NCI-H1092 (cell line): Measurements from ENCODE around the gene NOP10.
"Not testable (repeated sequence)": the region's sequence is repeated elsewhere in the genome, so short reads cannot be mapped to it uniquely, and the experiment has no call there.

ENCODE experiments used
- DNase-seq: peaks from one replicate; lab custom pipeline; 2025; lab: John Stamatoyannopoulos, UW

Gene NOP10

DNA sequence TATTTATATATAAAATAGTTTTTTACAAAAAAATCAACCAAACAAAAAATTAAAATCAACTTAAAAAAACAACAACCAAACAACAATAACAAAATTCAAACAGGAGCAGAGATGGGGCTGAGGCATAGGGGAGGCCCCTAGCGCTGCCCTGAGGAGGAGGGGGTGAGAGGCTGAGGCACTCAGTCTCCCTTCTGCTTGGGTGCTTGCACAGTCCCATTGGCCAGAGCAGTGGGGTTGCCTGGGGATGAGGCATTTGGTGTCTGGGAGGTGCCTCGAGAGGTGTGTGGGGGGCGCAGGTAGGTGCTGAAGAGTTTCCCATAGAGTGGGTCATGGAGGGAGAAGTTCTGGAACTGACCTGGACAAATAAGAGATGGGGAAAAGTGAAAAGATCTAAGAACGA is 16.0 kb upstream of the NOP10 start:
- DNase-seq = no peak

DNA sequence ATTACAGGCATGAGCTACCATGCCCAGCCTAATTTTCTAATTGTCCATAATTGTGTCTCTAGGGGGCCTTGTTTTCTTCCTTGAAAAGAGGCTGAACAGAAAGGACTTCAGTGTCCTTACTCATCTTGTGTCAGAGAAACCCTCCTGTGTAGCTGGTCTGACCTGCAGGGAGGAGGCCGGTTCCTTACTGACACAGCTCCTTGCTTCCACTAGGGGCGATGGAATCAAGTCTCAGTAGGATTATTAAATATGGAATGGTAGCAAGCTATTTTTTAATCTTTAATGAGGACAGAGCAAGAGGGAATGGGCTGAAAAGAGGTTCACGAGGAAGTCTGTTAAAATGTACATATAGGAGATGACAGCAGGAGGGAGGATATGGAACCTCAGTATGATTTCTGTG is 15.4 kb upstream of the NOP10 start:
- no peak for DNase-seq

DNA sequence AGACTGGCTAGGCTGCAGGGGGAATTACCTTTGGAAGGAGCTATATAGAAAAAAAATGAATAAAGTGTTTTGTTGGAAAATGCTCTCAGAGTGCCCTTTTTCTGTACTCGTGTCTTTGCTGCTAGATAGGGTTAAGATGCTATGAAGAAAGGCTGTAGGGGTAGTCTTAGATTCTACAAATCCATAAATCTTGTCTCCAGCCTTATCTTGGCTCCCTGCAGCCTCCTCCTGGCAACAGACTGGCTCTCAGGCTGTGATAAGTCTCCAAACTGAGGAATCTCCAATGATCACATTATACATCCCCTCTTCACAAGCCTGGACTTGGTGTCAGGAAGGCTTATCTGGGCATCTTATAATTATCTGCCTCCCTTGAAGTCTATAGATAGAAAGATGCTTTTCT is 14.7 kb upstream of the NOP10 start:
- no peak for DNase-seq

DNA sequence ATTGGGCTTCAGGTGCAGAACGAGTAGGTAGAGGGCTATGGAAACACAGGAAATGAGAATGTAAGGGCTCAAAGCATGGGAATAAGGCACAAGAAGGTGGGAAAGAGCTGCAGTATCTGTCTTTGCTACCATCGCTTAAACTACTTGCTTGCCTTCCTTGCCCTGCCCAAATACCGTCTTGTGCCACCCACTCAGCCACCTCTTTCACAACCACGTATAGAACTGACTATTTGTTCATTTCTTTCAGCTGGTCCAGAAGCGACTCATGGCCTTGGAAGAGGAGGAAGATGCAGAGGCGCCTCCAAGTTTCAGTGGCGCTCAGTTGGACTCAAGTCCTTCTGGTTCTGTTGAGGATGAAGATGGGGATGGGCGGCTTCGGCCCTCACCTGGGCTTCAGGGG is 12.3 kb upstream of the NOP10 start:
- DNase-seq = no peak

DNA sequence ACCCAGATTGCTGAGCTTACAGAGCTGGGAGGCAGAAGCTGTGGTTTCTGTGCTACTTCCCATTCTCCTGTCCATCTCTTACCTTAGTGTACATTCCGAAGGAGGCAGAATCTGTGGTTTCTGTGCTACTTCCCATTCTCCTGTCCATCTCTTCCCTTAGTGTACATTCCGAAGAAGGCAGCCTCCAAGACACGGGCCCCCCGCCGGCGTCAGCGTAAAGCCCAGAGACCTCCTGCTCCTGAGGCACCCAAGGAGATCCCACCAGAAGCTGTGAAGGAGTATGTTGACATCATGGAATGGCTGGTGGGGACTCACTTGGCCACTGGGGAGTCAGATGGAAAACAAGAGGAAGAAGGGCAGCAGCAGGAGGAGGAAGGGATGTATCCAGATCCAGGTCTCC is 11.3 kb upstream of the NOP10 start:
- no peak for DNase-seq

DNA sequence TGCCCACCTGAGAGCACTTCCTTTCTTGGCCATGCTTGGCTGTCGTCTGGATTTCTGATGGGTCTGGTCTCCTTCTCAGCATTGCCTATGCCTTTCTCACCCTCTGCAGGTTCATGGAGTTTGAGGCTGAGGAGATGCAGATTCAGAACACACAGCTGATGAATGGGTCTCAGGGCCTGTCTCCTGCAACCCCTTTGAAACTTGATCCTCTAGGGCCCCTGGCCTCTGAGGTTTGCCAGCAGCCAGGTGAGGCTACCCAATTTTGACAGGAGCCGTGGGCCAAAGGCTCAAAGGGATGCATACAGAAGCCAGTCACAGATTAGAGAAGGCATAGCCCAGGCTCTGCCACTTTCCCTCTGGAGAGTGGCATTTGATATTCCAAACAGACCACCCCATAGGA is 10.7 kb upstream of the NOP10 start:
- no peak for DNase-seq

DNA sequence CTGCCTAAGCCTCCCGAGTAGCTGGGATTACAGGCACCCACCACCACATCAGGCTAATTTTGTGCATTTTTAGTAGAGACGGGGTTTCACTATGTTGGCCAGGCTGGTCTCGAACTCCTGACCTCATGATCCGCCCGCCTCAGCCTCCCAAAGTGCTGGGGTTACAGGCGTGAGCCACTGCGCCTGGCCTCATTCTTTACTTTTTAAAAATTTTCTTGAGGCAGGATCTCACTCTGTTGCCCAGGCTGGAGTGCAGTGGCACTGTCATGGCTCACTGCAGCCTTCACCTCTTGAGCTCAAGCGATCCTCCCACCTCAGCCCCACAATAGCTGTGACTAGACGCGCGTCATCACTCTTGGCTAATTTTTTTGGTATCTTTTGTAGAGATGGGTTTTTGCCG is 10.1 kb upstream of the NOP10 start:
- DNase-seq = not testable (repeated sequence)

DNA sequence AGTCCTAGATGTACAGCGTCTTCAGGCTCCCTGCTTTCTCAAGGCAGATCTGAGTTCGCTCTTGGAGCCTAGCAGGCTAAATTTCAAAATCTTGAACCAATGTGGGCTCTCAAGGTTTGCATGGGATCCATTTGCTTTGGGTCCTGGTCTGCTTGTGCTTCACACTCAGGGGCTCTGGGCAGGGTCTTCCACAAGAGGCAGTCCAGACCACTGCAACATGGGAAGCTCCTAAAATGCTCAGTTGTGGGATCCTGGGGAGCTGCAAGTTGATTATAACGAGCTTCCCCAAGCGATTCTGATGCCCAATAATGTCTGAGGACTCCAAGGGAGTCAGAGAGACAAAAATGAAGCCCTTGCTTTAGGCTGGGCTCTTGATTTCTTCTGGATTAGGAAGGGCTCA is 6.8 kb upstream of the NOP10 start:
- no peak for DNase-seq

DNA sequence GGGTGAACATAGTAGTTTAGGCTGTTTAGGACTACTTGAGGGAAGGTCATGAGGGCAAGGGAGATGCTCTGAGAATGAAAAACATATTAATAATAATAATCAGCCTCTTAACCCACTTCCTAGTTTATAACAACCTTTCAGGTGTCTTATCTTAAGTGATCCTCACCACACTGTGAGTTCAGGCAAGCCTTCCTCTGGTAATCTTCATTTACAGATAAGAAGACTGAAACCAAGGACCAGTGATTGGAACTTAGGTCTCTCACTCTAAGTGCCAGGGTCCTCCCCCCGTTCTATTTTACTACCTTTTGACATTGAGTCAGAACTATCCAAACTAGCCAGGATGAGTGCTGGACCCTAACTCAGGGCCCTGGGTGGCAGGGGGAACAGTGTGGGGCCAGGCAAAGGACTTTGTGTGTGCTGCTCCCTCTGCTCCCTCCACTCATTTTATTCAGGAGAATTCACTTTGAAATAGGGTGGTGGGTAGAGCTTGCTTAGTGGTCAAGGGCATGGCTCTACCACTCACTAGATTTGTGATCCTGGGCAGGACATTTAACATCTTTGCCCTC is 5.9 kb upstream of the NOP10 start:
- DNase-seq = no peak

DNA sequence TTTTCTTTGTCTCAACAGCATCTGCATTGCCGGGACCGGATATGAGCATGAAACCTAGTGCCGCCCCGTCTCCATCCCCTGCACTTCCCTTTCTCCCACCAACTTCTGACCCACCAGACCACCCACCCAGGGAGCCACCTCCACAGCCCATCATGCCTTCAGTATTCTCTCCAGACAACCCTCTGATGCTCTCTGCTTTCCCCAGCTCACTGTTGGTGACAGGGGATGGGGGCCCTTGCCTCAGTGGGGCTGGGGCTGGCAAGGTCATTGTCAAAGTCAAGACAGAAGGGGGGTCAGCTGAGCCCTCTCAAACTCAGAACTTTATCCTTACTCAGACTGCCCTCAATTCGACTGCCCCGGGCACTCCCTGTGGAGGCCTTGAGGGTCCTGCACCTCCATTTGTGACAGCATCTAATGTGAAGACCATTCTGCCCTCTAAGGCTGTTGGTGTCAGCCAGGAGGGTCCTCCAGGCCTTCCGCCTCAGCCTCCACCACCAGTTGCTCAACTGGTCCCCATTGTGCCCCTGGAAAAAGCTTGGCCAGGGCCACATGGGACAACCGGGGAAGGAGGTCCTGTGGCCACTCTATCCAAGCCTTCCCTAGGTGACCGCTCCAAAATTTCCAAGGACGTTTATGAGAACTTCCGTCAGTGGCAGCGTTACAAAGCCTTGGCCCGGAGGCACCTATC is 5.2 kb upstream of the NOP10 start:
- no peak for DNase-seq

DNA sequence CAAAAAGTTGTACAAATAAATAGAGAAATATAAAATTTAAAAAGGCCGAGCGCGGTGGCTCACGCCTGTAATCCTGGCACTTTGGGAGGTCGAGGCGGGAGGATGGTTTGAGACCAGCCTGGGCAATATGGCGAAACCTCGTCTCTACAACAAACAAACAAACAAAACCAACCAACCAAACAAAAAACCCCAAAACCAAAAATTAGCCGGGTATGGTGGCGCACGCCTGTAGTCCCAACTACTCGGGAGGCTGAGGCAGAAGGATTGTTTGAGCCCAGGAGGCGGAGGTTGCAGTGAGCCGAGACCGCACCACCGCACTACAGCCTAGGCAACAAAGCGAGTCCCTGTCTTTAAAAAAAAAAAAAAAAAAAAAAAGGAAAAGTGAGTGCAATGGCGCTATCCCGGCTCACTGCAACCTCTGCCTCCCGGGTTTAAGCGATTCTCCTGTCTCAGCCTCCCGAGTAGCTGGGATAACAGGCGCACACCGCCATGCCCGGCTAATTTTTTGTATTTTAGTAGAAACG is 661 bp downstream of the NOP10 start:
- not testable (repeated sequence) for DNase-seq

DNA sequence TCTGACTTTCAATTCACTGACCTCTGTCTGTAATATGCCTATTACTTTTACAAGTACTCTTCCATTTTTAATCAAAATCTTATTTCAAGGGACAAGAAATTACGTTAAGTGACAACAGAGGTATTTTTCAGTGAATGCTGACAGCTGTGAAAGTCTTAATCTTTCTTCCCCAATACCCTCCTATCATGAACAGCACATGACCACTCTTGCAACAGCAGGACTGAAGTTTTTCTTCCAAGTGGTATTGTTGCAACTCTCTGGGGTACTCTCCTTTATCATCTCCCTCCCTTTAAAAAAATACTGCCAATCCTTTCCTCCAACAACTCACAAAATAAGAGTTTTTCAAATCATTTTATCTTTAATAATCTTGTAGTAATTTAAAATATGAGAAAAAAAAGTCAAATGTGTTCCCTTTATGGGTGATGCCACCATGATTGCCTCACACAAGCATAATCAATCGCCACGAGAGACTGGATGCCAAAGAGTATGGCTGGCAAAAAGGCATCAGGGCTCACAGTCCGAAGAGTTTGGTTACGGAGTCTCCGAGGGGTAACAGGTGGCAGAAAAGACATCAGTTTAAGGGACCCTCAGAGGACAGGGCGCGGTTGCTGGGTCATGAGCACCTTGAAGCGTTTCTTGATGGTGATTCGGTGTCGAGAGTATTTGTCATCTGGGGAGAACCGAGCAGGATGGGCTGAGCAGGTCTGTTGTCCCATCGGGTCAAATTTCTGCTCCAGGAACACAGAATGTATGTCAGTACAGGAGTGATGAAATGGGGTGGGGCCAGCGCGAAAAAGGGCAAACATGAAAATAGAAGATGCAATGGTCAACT is 1.3 kb downstream of the NOP10 start:
- no peak for DNase-seq

DNA sequence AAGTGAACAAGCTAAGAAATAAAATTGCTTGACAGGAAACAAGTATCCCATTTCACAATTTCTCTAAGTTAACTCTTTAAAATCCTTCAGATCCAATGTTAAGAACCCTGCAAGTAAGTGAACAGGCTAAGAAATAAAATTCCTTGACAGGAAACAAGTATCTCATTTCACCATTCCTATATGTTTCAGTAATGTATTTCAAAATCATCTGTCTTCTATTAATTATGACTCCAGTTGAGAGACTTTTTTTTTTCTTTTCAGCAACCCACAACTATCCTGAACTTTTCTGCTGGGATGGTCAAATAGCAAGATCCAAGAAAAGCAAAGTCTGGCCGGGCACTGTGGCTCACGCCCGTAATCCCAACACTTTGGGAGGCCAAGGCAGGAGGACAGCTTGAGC is 3.0 kb downstream of the NOP10 start:
- DNase-seq = no peak

DNA sequence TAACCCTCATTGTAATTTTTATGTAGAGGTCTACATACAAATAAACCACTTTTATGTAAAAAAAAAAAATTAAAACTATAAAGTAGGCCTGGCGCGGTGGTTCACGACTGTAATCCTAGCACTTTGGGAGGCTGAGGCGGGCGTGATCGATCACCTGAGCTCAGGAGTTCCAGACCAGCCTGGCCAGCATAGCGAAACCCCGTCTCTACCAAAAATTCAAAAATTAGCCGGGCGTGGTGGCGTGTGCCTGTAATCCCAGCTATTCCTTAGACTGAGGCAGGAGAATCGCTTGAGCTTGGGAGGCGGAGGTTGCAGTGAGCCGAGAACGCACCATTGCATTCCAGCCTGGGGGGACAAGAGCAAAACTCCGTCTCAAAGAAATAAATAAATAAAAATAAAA is 4.6 kb downstream of the NOP10 start:
- no peak for DNase-seq

DNA sequence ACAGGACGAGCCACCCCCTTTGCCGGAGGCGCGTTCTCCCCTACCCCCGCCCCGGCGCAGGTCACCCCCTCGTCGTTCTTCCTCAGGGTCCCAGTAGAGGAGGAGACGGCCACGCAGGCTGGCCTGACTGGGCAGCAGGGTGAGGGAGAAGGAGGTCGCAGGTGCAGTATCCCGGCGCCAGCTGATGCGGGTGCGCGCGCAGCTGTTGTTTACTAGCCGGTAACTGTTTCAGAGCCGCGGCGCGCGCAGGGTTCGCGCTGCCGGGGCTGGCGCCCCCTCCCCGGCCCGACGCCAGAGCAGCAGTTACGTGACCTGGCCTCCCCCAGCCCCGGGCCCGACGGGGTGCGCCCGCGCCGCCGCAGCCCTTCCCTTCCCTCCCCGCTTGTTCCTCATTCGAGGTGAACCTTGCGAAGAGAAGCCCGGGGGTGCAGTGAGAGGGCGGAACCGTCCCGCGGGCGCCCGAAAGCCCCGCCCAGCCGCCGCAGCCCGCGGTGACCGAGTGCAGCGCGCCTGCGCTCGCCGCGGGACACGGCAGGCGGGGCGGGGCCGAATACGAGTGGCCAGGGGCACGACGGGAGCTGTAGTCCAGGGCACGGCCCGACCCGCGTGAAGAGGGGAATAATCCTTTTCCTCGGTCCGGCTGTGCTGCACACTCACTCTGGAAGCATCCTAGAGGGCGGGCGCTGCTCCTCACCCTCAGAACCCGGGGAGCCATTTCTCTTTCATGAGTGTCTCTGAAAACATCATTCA is 5.2 kb downstream of the NOP10 start, which contains the start of gene SLC12A6:
Gene SLC12A6, minus strand, starts transcription at position 225 of the 750 bp plus-strand sequence. CDS start 1,101 bp downstream, outside the sequence.
- DNase-seq = peak; percentile 56

DNA sequence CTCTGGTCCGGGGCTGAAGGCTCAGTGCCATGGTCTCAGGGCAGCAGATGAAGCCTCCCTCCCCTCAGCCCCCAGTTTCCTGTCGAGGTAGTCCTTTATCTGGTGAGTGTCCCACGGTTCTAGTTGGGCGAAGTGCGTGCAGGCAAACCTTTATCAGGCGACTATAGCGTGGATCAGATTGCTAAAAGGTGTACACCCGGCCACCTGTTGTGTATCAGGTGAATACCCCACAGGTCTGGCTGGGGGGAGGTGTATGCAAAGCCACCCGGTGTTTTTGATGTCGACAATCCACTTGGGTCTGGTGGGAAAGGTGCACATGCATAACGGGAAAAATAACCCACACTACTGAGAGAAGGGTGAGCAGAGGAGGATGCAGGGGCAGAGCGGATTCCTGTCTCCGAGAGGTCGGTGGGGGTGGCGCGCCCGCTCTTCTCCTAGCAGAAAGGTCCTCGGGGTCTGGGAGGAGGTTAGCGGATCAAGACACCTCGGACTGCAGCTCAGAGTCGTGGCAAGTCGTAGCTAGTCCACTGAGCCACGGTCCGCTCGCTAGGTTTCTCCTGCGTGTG is 5.9 kb downstream of the NOP10 start:
- DNase-seq = no peak

DNA sequence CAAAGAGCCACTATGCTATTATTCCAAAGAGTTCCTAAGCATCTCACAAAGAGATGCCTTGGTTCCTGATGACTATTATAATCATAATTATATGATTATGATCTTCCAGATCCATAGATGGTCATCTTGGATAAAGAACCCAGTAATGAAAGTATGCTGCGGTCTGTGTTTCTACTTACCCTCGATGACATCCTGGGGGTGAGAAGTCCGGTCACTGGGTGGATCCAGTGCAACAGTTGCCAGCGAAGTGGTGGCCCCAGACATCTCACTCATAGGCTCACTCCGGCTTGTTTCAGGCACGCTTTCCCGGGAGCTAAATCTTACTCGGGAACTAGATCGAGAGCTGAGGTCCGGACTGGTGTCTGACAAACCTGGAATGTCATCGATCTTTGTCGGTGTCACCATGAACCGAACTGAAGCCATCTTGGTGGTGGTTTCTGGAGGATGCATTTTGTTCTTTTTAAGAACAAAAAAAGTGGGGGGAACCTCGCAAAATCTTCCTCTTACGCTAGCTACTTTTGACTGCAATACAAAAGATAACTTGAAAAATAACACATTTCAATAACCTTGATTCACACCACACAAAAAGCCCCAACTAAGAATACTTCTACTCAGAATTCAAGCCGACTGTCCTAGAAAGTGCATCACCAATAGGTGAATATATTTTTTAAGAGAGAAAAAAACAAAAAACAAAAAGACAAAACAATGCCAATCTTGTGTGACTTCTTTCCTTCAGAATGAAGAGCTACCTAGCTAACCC is 6.5 kb downstream of the NOP10 start:
- no peak for DNase-seq

DNA sequence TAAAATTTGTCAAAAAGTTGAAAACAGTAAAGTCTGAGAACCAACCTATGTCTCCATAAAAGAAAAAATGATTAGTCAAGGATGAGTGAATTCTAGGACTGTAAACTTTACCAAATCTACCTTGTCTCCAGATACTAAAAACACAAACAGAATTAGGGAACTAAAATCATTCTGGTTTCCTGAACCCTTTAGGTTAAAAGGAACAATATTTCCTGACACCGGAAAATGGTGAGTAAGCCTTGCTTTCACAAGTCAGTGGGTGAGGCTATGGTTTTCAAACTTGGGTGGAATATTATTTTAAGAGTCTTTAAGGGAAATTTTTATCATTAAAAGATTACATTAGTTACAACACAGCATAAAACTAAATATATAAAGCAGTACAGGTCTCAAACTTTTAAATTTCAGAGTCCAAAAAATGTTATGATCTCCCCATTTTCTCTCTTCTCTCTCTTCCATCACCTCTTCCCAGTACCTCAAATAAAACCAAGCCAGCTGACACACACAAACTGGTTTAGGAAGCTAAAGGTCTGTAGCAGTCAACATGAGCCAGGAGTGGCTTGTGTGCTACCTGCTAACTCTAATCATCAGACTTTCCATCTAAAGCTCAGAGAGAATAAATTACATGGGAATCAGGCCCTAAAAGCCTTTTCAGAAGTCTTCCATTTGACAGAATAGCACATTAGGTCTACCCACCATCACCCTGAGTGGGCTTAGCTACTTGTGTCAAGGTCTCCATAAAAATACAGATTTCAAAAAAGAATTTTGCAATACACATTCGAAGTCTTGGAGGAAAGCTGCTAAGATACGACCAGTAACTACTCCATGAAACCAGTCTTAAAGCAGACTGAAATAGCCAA is 7.5 kb downstream of the NOP10 start:
- DNase-seq = no peak

DNA sequence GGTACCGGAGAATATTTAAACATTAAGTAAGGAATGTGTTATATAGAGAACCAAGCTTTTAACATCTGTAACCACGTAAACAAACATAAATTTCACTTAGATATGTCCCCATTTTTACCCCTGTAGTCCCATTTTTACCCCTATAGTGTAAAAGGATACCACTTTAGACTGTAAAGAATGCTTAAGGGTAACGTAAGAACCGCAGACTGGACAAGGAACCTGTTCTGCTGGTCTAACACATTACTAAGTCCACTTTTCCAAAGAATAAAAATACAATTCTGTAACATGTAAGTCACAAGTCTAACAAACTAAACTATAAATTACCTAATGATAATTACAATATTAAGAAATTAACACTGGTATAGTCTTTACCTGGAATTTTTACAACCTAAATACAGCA is 8.3 kb downstream of the NOP10 start:
- DNase-seq = no peak

DNA sequence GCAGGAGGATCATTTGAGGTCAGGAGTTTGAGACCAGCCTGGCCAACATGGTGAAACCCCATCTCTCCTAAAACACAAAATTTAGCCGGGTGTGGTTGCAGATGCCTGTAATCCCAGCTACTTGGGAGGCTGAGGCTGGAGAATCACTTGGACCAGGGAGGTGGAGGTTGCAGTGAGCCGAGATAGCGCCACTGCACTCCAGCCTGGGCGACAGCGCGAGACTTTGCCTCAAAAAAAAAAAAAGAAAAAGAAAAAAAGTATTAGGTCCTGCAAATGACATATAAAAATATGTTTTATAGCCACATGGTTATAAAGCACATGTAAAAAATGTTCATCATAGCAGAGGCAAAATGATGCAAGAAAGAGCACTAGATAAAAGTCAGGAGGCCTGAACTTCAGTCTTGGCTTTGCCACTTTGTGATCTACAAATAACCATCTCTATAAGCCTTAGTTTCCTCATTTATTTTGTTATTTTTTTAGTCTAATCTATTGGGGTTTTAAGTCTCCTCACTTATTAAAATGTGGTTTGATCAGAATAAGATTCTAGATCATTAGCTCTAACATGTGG is 10.3 kb downstream of the NOP10 start:
- no peak for DNase-seq
